ENCODE results near the gene NUP62. TPM values are rescaled to one million over a fixed set of nuclear protein-coding genes. Genes with fewer than 3 reads are reported as not detected.

The NUP62 gene
- total and polyA plus RNA-seq, 7 donors, result 21.1 to 46.8 (median 40.0) TPM

- peak overlapping the region; percentile 94 for H3K27ac ChIP-seq
- H3K4me1 ChIP-seq, result peaks cover 41% of the 10 kb centered on the region
- 1 to 2% (median 1%) methylated on average over 15 of the region's 15 CpGs for WGBS, 3 donors
- no peaks in the 10 kb centered on the region for H3K27me3 ChIP-seq (ENCODE audit: insufficient read depth in 3 of 3, low read length in 2 of 3)
- peak overlapping the region; percentile 77 for H3K4me3 ChIP-seq
- ATAC-seq, result peak; percentile 12 to 34 (median 20)
- peaks cover 0 to 33% of the 10 kb centered on the region in 2 donors for H3K36me3 ChIP-seq (ENCODE audit: insufficient read depth in 1 of 2, low read depth in 1 of 2)
- no peaks in the 10 kb centered on the region for H3K9me3 ChIP-seq
- no peak for TF ChIP-seq CTCF (IDR thresholded peaks at IDR 0.05)
- intact Hi-C loops (cut with DNase I), result no loop called here
- DNase-seq, result no peak
These were observed 60.3 kb downstream of the NUP62 start for GRCh38 chr19:49869009-49869483.

GRCh38 chr19:49866933-49867782 is 62.1 kb downstream of the NUP62 start, which contains the start of gene PNKP:
PNKP (minus strand) TSS chr19:49867576; CDS start chr19:49867204, 372 bp downstream.
- Histone ChIP-seq H3K4me1 (peaks cover 38% of the 10 kb centered on the region), H3K36me3 (ENCODE audit: insufficient read depth in 1 of 2, low read depth in 1 of 2) (peaks cover 0 to 41% of the 10 kb centered on the region in 2 donors), H3K27me3 (ENCODE audit: insufficient read depth in 3 of 3, low read length in 2 of 3) (no peaks in the 10 kb centered on the region), H3K27ac (peak within 1 kb of the TSS; percentile 94), H3K9me3 (no peaks in the 10 kb centered on the region), H3K4me3 (peak within 1 kb of the TSS; percentile 77)
- TF ChIP-seq CTCF (IDR thresholded peaks at IDR 0.05), result no peak
- peak; percentile 67 to 74 (median 70) for ATAC-seq
- DNase-seq, result peak; percentile 95
- 0 to 1% (median 1%) methylated on average over 60 to 65 of the region's 65 CpGs for WGBS, 3 donors
- intact Hi-C loops (cut with DNase I), result no loop called here

GRCh38 chr19:49864890-49865289 is 64.4 kb downstream of the NUP62 start:
- intact Hi-C loops (cut with DNase I), result no loop called here
- whole genome bisulfite sequencing, 3 donors, result 88 to 90% (median 89%) methylated on average over 13 of the region's 13 CpGs
- H3K27ac ChIP-seq, result peak overlapping the region; percentile 94

GRCh38 chr19:49863935-49864320 is 65.4 kb downstream of the NUP62 start:
- 88 to 91% (median 91%) methylated on average over 17 of the region's 17 CpGs for WGBS, 3 donors
- H3K27me3 ChIP-seq (ENCODE audit: insufficient read depth in 3 of 3, low read length in 2 of 3), result no peaks in the 10 kb centered on the region
- no peak overlapping the region for H3K4me3 ChIP-seq
- no peak for TF ChIP-seq CTCF (IDR thresholded peaks at IDR 0.05)
- intact Hi-C loops (cut with DNase I), result no loop called here
- no peak overlapping the region for H3K27ac ChIP-seq
- peak in 1 of 2 donors; percentile 56 for DNase-seq
- H3K9me3 ChIP-seq, result no peaks in the 10 kb centered on the region
- no peak for ATAC-seq
- peaks cover 4 to 56% of the 10 kb centered on the region in 2 donors for H3K36me3 ChIP-seq (ENCODE audit: insufficient read depth in 1 of 2, low read depth in 1 of 2)
- H3K4me1 ChIP-seq, result peaks cover 26% of the 10 kb centered on the region

More at GRCh38 chr19:49864890-49865289, 64.4 kb downstream of the NUP62 start:
- no peak for DNase-seq
- Histone ChIP-seq H3K4me1 (peaks cover 28% of the 10 kb centered on the region), H3K36me3 (ENCODE audit: insufficient read depth in 1 of 2, low read depth in 1 of 2) (peaks cover 3 to 48% of the 10 kb centered on the region in 2 donors), H3K4me3 (no peak overlapping the region), H3K27me3 (ENCODE audit: insufficient read depth in 3 of 3, low read length in 2 of 3) (no peaks in the 10 kb centered on the region), H3K9me3 (no peaks in the 10 kb centered on the region)
- TF ChIP-seq CTCF (IDR thresholded peaks at IDR 0.05), result no peak
- ATAC-seq, result no peak
